ENCODE results near the gene SLC5A1. TPM values are rescaled to one million over a fixed set of nuclear protein-coding genes. Genes with fewer than 3 reads are reported as not detected.
A peak's percentile ranks its signal among the peaks of the same experiment; 100 is the strongest.

The SLC5A1 gene
- total RNA-seq, 1 experiment from 2014 or later: not detected

DNA sequence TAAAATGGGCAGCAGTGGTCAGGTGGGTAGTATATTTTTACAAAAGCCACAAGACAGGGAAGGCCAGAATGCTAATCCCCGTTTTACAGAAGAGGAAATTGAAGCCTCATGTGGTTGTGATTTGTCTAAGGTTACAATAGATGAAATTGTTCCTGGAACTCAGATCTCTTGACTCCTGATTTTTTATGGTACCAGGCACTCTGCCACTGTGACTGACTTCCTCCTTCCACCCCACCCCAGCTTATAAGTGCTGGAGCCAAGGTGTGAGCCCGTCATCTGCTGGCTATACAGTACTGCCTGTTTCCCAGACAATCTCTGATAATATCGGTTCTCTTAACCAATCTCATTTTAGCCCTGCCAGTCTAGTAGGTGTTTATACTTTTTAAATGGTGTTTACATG is 1.9 kb downstream of the SLC5A1 start:
- DNase-seq (ENCODE audit: low spot score): no peak
- in situ Hi-C loops (cut with HindIII; ENCODE audit: low sequenced_read_pairs): no loop called here

DNA sequence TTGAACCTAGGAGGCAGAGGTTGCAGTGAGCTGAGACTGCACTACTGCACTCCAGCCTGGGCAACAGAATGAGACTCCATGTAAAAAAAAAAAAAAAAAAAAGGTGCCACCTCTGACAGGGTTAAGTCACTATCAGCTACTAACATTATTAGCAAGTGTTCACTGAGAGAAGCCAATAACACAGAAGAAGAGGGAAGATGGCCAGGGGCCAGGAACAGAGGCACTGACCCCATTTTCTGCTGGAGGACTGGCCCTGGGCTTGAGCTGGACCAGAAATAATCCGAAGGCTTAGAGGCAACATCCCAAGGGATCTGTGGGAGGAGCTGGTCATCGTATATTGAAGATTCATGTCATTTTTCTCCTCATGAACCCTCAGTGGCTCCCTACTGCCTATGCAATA is 5.0 kb downstream of the SLC5A1 start:
- DNase-seq (ENCODE audit: low spot score): peak; percentile 10
- in situ Hi-C loops (cut with HindIII; ENCODE audit: low sequenced_read_pairs): no loop called here

DNA sequence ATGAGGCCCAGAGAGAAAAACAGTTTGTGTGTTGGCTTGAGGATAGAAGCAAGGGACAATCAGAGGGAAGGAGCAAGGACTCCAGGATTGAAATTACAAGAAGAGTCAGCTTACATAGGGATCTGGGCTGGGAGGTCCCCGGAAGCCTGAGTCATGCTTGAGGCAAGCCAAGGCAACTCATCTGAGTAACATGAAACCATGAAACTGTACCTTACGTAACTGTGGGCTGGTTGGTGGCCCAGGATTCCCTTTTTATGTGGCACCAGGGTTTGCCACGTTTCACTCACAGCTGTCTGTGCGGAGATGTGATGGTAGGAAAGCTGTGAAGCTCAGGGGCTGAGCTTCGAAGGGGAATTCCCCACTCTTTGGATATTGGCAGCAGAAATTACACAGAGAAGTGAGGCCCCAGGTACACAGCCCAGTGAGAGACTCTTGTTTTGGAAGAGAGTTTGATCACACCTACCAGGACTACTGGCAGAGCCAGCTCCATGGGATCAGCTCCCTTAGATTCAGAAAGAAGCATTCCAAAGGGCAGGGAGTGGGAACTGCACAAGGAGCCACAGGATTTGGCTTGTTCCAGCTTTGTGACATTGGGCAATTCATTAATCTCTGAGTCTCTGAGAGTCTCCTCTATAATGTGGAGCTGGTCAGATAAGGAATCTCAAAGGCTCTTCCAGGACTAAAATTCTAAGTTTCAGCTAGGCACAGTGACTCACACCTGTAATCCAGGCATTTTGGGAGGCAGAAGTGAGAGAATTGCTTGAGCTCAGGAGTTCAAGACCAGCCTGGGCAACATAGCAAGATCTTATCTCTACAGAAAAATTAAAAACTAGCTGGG is 7.8 kb downstream of the SLC5A1 start:
- in situ Hi-C loops (cut with HindIII; ENCODE audit: low sequenced_read_pairs): no loop called here
- no peak for DNase-seq (ENCODE audit: low spot score)

DNA sequence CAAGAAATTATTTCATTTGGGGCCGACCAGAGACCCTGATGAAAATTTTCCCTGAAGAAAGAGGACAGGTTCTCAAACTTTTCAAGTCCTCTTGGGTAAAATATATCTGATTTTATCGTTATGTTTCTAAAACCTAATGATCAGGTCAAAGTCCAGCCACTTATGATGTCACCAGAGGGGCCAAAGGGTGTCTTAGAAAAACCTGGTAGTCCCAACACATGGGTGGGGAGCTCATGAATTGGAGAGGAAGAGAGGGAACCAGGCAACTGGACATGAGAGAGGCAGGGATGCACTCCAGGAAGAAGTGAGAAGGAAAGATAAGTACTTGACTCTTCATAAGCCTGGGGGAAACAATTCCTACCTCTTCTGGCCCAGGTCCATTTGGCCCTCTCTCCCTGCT is 9.2 kb downstream of the SLC5A1 start:
- in situ Hi-C loops (cut with HindIII; ENCODE audit: low sequenced_read_pairs): no loop called here
- DNase-seq (ENCODE audit: low spot score): no peak

DNA sequence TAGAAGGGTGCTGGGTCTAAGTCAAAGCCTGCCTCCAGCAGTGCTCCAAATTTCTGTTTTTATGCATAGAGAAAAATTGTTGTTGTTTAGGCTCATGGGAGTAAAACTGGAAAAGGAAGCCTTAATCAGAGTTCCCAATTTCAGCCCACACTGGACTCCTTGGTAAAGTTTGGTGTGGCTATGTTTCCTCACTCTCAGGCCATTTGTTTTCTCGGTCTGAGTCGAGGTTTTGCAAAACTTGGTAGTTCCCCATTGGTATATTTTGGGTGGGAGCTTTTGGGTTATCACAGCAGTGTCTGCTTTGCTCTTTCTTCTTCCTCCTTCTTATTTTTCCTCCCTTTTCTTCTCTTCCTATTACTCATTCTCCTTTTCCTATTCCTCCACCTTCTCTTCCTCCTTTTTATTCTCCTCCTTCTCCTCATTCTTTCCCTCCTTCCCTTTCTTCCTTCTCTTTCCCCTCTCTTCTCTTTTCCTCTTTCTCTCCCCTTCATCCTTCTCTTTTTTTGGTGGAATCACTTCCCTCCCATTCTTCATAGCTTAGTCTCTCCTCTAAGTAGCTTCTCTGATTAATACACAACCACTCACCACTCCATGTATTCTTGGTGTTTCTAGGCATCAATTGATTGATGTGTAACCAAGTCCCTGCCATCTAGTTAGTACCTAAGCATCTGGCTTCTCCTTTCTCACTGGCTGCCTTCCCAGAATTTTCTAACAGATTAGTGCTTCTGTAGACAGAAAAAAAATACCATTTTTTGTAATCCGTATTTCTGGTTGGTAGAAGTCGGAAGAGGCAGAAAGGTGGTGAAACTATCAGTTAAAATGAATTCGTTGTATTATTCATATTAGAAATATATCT is 10.1 kb downstream of the SLC5A1 start:
- in situ Hi-C loops (cut with HindIII; ENCODE audit: low sequenced_read_pairs): no loop called here
- no peak for DNase-seq (ENCODE audit: low spot score)

DNA sequence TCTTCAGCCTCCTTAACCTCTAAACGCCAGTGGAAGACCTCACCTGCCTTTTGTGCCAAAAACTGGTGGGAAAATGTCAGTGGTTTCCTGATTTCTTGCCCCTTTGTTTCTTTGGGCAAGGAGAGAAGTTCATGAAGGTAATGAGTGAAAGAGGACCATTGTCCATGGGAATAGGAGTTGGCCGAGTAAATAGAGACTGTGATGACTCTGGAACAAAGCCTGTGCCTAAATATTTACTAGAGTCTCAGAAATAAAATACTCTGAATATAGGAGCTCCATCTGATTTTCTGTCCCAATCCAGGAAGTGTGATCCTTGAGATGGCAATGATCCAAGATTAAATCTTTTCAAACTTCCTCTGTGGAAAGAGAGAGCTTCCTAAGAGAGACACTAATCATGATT is 12.0 kb downstream of the SLC5A1 start:
- in situ Hi-C loops (cut with HindIII; ENCODE audit: low sequenced_read_pairs): no loop called here
- no peak for DNase-seq (ENCODE audit: low spot score)

DNA sequence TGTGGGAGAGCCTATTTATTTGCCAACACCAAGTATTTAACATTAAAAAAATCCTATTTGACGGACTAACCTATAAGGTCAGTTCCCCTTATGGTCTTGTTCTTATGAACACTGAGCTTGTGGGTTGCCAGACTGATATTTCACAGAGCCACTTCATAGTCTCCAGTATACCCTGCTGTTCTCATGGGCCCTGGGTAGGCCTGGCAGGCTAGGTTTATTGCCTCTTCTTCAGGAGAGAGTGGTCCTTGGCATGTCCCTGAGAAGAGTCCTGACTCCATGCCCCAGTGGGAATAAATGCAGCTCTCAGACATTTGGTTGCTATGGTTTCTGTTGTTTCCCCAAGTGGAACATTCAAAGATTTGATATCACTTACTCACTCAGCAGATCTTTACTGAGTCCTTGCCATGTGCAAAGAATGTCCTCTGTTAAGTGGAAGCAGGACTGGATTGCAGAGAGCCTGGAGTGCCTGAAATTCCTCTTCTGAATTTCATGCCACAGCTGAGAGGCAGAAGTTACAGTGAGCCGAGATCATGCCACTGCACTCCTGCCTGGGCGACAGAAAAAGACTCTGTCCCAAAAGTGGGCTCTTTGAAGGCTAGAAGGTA is 15.7 kb downstream of the SLC5A1 start:
- in situ Hi-C loops (cut with HindIII; ENCODE audit: low sequenced_read_pairs): no loop called here
- no peak for DNase-seq (ENCODE audit: low spot score)

DNA sequence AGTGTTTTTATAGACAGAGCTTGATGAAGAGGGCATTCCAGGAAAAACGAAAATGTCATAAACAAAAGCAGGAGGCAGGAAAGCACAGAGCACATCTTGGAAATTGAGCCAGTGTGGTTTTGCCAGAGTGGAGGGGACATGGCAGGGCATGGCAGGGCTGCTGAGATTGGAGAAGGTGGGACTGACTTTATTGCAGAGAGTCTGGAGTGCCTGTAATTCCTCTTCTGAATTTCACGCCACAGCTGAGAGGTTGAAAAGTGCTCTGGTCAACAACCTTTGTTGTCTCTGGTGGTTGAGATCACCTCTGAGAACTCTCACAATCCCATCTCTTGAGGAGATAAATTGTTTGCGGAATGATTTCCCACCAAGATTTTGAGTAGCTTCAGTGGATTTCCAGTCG is 16.4 kb downstream of the SLC5A1 start:
- no peak for DNase-seq (ENCODE audit: low spot score)
- in situ Hi-C loops (cut with HindIII; ENCODE audit: low sequenced_read_pairs): no loop called here

DNA sequence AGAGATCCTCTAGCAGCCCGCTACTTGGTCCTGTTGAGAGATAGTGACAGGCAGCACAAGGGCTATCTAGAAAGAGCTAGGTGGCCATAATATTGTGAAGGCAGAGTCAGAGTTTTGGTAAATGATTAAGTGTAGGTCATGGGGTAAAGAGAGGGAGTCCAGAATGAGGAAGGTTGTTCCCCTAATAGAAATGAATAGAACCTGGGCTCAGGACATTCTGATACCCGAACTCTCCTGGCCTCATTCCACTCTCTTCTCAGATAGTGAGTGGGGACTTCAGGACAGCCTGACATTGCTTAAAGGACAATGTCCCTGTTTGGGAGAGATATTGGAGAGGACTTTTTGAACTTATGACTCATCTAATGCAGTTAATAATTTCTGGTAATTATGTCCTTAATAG is 20.6 kb downstream of the SLC5A1 start:
- in situ Hi-C loops (cut with HindIII; ENCODE audit: low sequenced_read_pairs): no loop called here
- no peak for DNase-seq (ENCODE audit: low spot score)

DNA sequence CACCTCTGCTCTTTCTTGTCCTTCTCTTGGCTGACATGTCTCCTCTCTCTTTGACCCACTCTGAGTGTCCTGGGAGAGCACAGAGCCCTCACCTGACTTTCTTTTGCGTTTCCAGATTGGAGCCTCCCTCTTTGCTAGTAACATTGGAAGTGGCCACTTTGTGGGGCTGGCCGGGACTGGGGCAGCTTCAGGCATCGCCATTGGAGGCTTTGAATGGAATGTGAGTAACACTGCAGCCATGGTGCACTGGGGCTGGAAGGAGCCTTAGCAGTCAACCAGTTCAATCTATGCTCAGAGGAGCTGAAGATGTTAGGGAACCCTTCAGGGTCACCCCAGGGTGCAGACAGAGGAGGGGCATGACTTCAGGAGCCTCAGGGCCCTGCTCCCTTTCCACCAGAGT is 23.8 kb downstream of the SLC5A1 start:
- no peak for DNase-seq (ENCODE audit: low spot score)
- in situ Hi-C loops (cut with HindIII; ENCODE audit: low sequenced_read_pairs): no loop called here

DNA sequence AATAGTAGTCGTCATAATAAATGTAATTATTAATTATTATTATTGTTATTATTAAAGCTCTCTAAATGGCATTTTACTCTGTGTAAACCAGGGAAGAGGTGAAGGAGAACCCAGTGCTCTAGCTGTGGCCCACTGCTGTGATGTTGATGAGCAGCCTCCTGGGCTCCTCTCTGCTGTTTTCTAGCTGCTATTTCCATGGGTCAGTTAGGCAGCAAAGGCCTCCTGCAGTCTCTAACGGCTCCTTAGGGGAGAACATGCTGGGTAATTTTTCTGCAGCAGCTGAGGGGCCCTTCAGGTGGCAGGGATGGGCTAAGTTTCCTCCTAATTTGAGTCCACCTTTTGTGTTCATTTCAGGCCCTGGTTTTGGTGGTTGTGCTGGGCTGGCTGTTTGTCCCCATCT is 24.6 kb downstream of the SLC5A1 start:
- DNase-seq (ENCODE audit: low spot score): no peak
- in situ Hi-C loops (cut with HindIII; ENCODE audit: low sequenced_read_pairs): no loop called here

DNA sequence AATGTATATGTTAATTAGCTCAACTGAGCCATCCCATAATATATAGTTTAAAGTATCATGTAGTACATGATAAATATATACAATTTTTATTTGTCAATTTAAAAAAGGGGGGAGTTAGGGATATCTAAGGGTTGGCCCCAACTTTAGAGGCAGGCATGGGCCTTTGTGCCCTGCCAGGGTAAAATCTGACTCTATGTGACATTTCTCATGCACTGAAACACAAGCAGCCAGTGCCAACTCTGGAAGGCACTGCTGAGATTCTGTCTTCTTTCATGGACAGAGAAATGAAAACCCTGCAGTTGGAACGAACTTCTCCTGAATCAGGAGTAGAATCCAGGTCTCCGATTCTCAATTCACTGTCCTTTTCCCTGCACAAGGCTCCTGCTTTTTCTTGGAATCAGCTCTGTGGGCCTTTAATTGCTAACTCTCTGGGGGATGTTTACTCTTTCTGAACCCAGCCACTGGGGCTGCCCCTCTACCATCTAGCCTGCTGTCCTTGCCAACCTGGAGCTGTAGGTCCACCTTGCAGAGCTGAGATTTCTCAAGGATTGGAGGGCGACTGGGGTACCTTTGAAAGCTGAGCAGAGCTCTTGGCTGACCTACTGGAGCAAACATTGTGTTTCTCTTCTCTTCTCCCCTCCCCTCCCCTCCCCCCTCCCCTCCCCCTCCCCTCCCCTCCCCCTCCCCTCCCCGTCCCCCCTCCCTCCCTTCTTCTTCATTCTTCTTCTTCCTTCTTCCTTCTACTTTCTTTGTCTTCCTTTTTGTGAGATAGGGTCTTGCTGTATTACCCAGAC is 26.7 kb downstream of the SLC5A1 start:
- no peak for DNase-seq (ENCODE audit: low spot score)
- in situ Hi-C loops (cut with HindIII; ENCODE audit: low sequenced_read_pairs): no loop called here

DNA sequence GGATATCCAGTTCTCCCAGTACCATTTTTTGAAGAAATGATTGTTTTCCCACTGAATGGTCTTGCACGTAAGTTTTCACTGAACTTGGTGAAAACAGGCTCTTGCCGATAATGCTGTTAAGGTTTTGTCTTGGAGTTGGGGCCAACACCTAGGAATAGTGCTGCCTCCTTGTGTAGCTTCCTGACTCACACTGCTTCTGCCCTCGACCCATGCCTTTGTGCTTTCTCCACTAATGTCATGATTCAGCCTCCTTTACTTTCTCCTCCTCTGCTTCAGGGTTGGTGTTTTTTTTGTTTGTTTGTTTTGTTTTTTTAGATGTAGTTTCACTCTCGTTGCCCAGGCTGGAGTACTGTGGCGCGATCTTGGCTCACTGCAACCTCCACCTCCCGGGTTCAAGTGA is 30.2 kb downstream of the SLC5A1 start:
- in situ Hi-C loops (cut with HindIII; ENCODE audit: low sequenced_read_pairs): no loop called here

DNA sequence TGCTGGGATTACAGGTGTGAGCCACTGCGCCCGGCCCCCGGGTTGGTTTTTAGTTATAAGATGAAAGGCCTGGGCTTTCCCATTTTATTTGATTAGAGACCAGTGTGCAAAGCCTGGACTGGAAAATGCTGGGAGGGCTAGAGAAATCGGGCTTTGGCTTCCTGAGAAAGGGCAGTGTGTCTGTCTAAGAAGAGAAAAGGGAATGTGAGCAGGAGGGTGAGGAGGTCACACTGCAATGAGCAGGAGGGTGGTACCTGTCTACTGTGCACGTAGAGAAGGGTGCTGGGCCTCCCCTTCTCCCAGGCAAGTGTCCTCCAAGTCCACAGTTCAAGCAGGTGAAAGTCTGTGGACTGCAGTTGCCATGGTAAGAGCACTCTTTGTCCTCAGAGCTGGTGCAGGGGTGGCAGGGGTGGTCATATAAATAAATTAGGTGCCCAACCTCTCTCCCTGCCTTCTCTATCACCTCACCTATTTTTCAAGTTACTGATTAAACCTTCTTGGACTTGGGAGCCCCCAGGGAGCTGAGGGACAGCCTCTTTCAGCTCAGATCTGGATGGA is 30.8 kb downstream of the SLC5A1 start:
- DNase-seq (ENCODE audit: low spot score): no peak
- in situ Hi-C loops (cut with HindIII; ENCODE audit: low sequenced_read_pairs): no loop called here

More for the DNA sequence above, 30.2 kb downstream of the SLC5A1 start:
- no peak for DNase-seq (ENCODE audit: low spot score)

DNA sequence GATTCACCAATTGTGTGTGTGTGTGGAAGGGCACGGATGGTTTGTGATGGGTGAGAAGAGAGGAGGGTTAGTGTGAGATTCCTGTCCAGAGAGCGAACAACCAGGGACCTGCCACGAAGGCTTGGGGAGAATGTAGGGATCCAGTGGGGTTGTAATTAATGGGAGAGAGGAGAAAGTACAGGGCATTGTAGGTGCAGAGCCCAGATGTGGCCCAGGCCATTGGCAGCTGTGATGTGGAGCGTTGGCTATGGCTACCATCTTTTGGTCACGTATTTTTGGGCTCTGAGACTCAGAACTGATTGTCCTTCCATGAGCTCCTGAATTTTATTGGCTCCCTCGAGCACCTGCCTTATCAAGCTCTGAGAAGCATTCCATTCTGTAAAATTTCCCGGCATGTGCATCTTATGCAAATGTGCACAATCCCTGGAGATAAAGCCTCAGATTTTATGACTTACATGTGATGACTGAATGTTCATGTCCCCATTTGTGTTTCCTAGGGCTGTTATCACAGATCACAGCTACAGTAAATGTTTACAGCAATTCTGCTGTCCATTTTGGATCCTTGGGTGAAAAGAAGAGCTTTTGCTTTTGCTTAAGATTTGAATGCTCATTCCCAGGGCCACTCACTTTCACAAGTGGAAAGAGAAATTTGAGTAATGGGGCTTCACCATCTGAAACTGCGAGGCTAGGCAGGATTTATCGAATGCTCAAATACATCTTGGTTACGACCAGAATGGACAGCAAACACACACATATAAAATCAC is 33.1 kb downstream of the SLC5A1 start:
- in situ Hi-C loops (cut with HindIII; ENCODE audit: low sequenced_read_pairs): no loop called here
- DNase-seq (ENCODE audit: low spot score): no peak

DNA sequence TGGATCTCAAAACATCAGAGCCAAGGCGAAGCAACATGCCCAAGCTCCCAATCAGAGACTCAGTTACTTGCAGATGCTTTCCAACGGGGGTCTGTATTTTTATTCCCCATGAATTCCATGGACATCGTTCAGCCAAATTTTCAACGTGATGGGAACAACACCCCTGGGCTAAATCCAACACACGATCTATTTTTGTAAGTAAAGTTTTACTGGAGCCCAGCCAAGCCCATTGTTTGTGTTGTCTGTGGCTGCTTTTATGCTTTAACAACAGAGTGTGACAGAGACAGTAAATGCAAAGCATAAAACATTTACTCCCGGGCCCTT is 33.7 kb downstream of the SLC5A1 start:
- in situ Hi-C loops (cut with HindIII; ENCODE audit: low sequenced_read_pairs): no loop called here

DNA sequence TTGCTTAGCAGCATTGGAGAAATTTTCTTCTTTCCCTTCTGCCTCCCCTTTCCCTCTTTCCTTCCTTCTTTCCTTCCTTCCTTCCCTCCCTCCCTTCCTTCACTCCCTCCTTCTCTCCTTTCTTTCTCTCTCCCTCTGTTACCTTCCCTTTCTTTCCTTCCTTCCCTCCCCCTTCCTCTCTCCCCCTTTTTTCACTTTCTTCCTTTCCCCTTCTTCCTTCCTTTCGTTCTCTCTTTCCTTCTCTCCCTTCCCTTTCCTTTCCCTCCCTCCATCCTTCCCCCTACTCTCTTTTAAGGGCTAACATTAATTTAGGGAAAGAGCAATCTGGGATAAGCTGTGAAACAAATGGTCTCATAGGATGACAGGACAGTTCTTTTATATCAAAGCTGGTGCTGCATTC is 34.1 kb downstream of the SLC5A1 start:
- in situ Hi-C loops (cut with HindIII; ENCODE audit: low sequenced_read_pairs): no loop called here

More for the DNA sequence above, 33.7 kb downstream of the SLC5A1 start:
- DNase-seq (ENCODE audit: low spot score): no peak

More for the DNA sequence above, 34.1 kb downstream of the SLC5A1 start:
- DNase-seq (ENCODE audit: low spot score): no peak

Data from G401 (cell line).